ENCODE results near the gene FBXO36.
"Not testable (repeated sequence)": the region's sequence is repeated elsewhere in the genome, so short reads cannot be mapped to it uniquely, and the experiment has no call there.

DNA sequence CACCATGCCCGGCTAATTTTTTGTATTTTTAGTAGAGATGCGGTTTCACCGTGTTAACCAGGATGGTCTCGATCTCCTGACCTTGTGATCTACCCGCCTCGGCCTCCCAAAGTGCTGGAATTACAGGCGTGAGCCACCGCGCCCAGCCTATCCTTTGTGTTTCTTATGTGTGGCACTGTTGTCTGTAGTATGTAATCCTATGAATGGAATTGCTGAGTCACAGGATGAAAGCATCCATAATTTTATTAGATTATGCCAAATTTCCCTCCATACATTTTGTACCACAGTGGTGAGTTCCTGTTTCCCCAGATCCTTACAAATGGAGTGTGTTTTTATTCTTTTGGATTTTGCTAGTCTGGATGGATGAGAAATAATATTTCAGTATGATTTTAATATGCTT lies 41.3 kb downstream of the FBXO36 start:
- TF ChIP-seq, protein P1, sequence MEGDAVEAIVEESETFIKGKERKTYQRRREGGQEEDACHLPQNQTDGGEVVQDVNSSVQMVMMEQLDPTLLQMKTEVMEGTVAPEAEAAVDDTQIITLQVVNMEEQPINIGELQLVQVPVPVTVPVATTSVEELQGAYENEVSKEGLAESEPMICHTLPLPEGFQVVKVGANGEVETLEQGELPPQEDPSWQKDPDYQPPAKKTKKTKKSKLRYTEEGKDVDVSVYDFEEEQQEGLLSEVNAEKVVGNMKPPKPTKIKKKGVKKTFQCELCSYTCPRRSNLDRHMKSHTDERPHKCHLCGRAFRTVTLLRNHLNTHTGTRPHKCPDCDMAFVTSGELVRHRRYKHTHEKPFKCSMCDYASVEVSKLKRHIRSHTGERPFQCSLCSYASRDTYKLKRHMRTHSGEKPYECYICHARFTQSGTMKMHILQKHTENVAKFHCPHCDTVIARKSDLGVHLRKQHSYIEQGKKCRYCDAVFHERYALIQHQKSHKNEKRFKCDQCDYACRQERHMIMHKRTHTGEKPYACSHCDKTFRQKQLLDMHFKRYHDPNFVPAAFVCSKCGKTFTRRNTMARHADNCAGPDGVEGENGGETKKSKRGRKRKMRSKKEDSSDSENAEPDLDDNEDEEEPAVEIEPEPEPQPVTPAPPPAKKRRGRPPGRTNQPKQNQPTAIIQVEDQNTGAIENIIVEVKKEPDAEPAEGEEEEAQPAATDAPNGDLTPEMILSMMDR (conservative IDR thresholded peaks at IDR 0.05; ENCODE audit: low read depth, low read length), result not testable (repeated sequence)
- not testable (repeated sequence) for TF ChIP-seq POLR2A (IDR thresholded peaks at IDR 0.05; ENCODE audit: low read depth, low read length); RAD21 (IDR thresholded peaks at IDR 0.05; ENCODE audit: low read length); MXI1 (IDR thresholded peaks at IDR 0.05; ENCODE audit: borderline replicate concordance, low read depth, low read length); BHLHE40 (IDR thresholded peaks at IDR 0.05; ENCODE audit: low read depth, low read length); CEBPB (IDR thresholded peaks at IDR 0.05; ENCODE audit: low read depth, low read length); RCOR1 (IDR thresholded peaks at IDR 0.05; ENCODE audit: insufficient replicate concordance, low read length)
- TF ChIP-seq, protein P2, sequence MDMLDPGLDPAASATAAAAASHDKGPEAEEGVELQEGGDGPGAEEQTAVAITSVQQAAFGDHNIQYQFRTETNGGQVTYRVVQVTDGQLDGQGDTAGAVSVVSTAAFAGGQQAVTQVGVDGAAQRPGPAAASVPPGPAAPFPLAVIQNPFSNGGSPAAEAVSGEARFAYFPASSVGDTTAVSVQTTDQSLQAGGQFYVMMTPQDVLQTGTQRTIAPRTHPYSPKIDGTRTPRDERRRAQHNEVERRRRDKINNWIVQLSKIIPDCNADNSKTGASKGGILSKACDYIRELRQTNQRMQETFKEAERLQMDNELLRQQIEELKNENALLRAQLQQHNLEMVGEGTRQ (IDR thresholded peaks at IDR 0.05; ENCODE audit: low read depth, low read length), result not testable (repeated sequence)
- TF ChIP-seq NFE2L2 (IDR thresholded peaks at IDR 0.05; ENCODE audit: low read depth, low read length), result peak; percentile 77
- TF ChIP-seq, protein P3, sequence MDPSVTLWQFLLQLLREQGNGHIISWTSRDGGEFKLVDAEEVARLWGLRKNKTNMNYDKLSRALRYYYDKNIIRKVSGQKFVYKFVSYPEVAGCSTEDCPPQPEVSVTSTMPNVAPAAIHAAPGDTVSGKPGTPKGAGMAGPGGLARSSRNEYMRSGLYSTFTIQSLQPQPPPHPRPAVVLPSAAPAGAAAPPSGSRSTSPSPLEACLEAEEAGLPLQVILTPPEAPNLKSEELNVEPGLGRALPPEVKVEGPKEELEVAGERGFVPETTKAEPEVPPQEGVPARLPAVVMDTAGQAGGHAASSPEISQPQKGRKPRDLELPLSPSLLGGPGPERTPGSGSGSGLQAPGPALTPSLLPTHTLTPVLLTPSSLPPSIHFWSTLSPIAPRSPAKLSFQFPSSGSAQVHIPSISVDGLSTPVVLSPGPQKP (IDR thresholded peaks at IDR 0.05; ENCODE audit: borderline replicate concordance, low read depth, low read length), result not testable (repeated sequence)

Data from IMR-90 (cell line).